Stimulated activated CD8-positive, alpha-beta memory T cell treated with anti-CD3 and anti-CD28 coated beads, Interleukin-7, amount 100 ng/mL, for 48 hours (primary cell): ENCODE measurements around the gene SMIM13.
A peak's percentile ranks its signal among the peaks of the same experiment; 100 is the strongest.

Experiments used
- DNase-seq, 2 donors: peaks; one replicate each; pipeline ENCODE4 v3.0.0-alpha.2; 2020; ENCODE audit warnings: low read depth in 1 of 2; ENCODE audit errors: extremely low read depth in 1 of 2

Gene SMIM13

DNA sequence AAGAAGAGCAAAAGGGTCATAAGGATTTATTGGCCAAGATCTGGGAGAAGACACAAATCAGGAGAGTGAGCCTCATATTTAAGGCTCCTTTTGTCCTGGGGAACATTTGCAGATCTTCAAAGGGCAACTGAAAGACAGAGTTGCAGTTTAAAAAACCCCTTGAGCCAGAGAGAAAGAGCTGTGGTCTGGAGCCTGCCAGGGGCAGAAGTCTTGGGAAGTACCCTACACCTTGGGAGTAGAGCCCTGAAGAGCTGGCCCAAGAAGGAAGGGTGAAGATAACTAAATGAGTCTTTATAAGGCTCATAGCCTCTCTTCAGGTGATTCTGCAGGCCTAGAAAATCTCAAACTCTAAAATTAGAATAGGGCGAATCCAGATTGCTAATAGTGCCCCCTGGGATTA lies 57.9 kb downstream of the SMIM13 start:
- DNase-seq, result no peak

DNA sequence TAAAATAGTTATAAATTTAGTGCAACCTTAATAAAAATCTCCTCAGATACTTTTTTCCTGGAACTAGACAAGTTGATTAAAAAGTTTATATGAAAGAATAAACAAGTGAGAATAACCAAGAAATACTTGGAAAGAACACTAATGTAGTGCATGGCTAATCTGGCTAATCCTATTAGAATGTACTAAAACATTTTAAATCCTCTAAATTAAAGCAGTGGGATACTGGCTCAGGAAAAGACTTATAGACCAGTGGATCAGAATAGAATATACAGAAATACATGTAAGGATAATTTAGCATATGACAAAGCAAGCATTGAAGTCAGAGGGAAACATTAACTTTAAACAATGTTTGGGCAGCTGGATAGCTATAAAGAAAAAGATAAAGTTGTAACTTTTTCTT lies 58.9 kb downstream of the SMIM13 start:
- DNase-seq, result no peak

DNA sequence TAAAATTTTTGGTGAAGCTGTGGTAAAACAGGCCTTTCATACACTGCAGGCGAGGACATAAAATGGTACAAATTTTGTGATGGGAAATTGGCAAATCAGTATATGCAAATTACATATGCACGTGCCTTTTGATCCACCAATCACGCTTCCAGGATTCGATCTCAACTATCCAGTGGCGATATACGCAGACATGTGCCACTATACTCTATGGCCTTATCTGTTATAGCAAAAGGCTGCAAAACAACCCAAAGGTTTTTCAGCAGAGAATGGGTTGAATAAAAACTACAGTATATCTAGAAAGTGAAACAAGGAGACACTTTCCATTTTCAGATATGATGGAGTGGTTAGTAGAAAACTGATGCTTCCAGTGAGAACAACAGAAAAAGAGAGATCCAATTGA lies 59.8 kb downstream of the SMIM13 start:
- no peak for DNase-seq

DNA sequence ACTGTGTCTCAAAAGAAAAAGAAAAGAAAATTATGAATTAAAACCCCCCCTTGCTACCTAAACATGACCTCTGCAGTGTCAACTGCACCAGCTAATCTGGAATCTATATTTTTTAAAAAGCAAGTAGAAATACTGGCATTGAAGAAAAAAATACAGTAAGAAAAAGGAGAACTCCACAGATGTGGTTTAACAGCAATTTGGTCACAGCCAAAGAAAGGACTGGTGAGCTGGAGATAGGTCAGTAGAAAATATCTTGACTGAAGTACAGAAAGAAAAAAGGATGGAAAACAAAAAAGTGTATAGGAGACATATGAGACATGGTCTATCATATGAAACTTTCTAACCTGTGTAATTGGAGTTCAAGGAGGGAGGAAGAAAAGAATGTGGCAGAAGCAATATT lies 62.0 kb downstream of the SMIM13 start:
- no peak for DNase-seq

DNA sequence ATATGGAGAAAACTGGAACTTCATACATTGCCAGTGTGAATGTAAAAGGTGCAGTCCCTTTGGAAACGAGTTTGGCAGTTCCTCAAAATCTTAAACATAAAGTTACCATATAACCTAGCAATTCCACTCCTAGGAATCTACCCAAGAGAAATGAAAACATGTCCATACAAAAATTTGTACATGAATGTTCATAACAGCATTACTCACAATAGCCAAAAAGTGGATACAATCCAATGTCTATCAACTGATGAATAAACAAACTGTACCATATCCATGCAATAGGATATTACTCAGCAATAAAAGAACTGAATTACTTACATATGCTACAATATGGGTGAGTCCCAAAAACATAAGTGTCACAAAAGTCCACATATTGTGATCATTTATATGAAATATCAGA lies 66.6 kb downstream of the SMIM13 start:
- DNase-seq, result no peak

DNA sequence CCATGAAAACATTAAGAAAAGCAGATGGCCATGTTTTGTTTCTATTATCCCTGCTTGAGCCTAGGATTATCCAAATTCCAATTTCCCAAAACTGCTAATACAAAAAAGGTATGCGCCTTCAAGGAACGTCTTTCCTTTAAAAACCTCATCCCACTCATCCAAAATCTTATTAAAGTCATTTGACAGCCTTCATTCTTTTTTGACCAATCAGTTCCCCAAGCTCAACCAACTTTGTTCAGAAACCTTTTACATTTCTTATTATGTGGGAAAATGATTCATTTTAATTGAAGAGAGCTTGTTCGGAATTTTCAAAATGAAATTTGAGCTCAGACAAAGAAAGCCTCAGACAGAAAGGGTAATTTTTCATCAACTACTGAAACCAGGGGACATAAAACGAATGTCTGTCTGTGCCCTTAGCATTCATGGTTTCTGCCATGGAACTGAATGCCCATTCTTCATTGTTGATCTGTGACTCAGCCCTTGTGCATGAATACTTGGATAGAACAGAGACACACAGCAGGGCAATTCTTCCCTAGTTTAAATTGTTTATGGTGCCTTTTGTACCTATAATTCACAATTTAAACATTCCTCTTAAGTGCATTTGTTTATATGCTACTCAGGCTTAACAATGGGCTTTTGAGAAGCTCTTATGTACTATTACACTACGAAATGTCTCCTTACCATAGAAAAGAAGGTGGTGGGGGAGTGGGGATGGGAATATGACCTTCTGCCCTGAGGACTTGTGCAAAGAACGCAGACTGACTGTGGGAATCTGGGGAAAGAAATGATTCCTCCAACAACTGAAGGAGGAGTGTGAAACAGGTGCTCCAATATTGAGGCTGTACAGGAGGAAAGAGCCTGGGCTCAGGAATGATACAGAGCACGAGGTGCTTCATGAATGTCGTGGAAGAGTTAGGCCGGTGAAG lies 67.7 kb downstream of the SMIM13 start:
- no peak for DNase-seq

DNA sequence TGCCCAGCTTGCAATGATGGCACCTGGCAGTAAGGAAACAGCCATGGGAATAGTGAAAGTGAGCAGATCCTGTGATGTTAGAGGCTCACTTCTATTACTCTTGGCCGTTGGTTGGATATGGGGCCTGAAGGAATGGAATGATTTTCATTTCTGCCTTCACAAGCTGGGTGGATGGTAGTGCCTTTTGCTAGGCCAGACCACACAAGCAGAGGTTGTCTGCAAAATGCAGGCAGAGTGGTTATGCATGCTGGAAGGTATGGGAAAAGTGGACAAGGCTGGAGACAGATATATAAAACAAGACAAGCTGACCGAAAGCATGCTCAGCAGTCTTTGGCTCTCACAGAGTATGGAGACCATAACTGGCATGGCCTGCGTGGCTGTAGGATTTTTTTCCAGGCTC lies 68.6 kb downstream of the SMIM13 start:
- DNase-seq, result no peak

DNA sequence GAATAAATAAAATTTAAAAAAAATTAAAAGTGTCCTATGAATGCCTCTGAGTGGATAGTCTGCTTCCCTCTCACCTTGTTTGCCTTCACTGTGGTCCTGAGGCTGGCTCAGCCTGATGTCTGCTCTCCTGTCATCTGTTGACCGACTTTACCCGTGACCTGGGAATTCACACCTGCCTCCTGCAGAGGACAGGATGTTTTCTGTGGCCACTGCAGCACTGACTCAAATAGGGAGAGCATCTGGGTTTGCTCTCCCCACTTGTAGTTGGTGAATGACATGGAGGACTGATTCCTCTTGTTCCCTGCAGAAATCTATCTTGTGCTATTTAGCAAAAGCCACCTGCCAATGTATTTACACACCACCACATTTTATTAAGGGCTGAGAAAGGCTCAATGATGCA lies 70.3 kb downstream of the SMIM13 start:
- DNase-seq, result peak in 1 of 2 donors; percentile 11

DNA sequence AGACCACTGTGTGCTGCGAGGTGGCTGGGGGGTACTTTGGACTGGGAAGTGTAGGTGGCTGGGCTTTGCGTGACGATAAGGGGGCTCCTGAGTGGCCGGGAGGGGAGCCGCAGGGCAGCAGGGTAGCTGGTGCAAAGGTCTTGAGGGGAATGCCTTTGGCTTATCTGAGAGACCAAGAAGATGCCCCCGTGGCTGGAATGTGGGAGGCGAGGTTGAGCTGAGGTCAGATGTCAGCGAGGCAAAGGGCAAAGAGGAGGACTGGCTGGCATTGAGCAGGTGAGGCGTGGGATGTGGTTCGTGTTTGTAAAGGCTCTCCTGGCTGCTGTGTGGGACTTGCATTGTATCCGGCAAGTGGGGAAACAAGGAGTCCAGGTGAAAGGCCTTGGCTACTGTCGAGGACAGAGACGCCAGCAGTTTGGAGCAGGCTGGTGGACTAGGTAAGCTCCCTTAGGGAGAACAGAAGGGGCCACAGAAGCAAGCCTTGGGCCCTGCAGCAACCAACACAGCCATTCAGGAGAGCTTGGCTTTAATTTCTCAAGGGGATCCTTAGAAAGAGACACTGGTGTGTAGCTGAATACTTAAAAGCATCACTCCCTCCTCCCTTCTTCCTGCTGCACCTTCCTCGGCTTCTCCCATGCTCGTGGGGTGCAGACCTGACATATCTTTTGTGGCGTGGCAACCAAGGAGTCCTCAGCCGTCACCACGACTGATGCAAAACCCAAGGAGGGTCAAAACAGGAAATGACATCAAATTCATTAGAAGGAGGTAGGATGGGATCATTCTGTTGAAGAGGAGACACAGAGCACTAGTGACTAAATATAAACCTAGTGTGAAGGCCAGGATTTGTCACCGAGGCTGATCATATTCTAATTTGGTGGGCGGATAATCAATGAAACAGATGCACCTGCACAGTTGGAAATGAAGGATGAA lies 71.3 kb downstream of the SMIM13 start:
- DNase-seq, result no peak

DNA sequence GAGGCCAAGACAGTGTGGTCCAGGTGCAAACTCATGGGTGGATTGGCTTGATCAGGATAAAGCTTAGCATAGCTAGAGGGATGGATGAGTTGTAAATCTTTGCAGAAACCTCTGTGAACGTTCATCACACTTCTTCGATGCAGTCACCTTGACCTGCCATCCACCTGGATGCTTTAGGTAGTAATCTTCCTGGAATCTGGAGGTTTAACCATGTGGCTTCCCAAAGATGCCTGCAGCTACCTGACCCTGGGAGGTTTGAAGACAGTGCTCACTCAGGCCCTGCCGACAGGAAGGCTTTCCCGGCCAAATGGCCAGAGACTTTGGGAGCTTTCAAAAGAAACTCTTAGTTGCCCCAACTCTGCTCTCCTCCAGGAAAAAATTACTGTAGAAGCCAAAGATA lies 73.3 kb downstream of the SMIM13 start:
- DNase-seq, result no peak

DNA sequence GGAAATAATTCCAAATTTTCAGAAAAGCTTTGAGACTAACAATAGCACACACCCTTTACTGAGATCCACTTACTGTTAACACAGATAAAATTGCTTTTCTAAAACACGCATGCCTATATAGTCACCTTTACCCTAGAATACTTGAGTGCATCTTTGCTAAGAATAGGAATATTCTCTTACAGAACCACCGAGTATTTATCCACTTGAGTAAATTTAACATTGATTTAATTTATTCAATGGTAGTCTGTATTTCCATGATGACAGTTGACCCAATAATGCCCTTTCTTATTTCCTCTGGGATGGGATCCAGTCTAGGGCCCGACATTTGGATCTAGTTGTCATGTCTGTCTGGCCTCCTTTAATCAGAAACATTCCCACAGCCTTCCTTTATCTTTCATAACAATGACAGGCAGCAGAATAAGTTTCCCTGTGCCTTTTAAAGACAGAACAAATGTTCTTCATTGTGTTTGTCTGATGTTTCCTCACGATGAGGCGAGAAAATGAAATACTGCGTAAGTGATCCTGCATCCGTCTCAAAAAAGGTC lies 74.5 kb downstream of the SMIM13 start:
- DNase-seq, result no peak

DNA sequence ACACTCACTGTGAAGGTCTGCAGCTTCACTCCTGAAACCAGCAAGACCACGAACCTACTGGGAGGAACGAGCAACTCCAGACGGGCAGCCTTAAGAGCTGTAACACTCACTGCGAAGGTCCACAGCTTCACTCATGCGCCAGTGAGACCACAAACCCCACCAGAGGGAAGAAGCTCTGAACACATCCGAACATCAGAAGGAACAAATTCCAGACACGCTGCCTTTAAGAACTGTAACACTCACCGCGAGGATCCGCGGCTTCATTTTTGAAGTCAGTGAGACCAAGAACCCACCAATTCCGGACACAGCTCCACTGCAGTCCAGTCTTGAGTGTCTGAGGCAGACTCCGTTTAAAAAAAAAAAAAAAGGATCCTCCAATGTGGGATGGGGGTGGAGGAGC lies 78.3 kb downstream of the SMIM13 start:
- DNase-seq, result no peak

DNA sequence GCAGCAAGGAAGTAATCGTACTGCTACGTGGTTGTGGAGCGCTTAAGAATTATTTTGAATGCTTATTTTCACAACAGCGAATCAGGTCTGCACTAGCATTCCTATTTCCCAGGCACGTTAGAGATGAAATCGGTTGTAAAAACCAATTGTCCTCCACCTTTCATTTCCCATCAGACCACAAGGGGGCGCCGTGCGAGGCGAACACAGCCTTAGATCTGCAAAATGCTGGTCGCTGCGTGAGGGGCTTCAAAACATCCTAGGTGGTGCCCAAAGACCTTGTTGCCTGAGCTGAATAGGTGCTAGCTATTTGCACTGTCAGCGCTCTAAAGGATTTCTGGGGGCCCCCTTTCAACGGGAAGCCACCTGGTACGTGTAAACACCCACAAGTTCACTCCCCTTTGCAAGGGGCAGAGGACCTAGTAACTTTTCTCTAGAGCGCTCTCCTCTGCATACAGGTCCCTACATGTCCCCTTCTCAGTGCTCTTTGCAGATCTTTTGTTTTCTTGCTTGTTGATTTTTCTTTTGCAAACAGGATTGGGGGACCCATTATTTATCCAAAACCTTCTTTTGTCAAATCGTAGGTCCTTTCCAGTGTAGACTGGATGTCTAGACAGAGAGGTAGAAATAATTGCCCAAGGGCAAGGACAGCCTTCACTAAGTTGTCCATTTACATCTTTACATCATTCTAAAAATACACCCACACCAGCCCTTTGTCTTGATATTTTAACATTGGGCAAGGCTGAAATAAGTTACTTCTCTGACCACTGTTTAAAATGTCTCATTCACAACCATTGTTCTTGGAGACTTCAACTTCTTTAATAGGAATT lies 79.1 kb downstream of the SMIM13 start:
- peak; percentile 30 to 42 for DNase-seq

DNA sequence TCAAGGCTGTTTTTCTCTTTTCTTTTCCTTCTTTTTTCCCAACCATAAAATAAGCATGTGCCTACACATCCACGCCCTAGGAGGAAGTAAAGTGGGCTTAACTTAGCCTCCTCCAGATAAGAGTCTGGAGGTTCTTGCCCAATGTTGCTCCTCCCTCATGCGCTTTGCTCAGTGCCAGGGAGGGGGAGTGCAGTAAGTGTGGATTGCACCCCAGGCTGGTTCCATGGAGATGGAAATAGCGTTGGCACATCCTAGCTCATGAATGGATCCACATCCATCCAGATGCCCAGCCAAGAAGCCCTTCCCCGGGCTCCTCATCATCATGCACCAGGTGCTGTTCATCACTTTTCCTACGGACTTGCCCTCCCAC lies 80.6 kb downstream of the SMIM13 start:
- no peak for DNase-seq

DNA sequence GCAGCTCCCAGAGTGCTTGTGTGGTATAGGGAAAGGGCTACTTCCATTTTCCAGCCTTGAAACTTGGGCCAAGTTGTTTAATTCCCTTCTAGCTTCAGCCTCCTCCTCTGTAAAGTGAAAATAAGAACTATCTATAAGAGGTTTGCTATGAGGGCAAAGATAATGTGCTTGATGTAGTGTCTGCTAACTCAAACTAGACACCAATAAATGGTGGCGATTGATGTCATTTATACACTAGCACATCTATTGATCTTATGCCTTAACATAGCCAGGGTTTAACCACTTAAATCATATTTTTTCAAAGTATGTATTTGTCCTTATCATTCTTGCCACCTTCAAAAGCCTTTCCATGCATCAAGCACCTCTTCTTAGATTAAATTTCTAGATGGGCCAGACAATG lies 83.6 kb downstream of the SMIM13 start:
- DNase-seq, result no peak

DNA sequence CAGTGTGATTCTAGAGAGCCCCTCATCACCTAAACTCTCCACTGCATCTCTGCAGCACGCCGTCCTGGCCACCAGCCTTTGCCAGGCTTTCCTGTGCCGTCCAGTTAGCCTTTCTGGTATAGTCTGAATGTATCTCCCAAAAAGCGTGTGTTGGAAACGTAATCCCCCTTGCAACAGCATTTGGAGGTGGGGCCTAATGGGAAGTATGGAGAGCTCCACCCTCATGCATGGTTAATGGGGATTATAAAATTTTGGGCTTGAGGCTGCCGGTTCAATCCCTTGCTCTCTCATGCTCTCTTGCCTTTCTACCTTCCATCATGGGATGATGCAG lies 85.4 kb downstream of the SMIM13 start:
- DNase-seq, result no peak

DNA sequence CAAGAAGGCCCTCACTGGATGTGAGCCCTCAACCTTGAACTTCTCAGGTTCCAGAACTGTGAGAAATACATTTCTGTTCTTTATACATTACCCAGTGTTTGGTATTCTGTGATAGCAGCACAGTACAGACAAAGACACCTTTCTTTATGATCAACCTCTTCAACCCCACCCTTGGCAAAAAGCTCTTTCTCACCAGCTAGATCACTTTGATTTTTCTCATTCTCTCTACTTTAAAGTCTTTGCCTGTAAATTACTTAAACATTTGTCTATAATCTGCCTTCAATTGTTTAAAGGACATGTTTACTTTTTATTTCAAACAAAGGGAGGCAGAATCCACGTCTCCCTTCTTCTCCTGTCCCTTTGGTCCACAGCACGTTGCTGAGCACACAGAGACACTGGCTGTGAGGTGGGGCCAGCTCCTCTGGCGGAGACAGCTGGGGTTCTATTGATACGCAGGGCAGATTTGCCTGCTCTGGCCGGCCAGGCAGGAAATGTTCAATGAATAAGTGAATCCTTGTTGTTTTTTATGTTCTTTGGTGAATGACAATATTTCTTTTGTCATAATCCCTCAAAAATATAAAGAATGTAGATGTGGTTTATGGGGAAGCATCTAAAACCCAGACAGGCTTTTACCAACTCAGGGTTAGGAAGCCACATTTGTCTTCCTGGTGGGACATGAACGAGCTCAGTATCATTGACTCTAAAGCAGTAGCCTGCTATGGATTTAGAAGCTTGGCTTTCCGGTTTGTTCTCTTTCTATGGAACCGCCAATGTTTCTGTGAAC lies 86.0 kb downstream of the SMIM13 start:
- DNase-seq, result no peak

DNA sequence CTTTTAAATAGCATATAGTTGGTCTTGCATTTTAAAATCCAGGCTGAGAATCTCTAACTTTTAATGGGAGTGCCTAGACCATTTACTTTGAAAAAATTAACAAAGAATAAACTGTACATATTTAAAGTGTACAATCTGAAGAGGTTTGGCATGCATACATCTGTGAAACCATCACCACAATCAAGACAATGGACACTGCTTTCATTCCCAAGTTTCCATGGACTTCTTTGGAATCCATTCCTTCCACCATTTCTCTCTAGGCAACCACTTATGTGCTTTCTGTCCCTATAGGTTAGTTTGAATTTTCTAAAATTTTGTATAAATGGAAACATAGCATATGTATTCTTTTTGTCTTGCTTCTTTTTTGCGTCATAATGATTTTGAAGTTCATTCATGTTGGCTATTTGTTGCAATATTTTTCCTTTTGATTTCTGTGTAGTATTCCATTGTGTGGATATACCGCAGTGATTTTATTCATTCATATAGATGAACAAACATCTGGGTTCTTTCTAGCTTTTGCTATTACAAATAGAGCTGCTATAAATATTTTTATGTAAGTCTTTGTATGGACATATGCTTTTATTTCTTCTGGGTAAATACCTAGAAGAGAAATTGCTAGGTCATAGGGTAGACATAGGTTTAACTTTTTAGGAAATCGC lies 88.0 kb downstream of the SMIM13 start:
- DNase-seq, result no peak

DNA sequence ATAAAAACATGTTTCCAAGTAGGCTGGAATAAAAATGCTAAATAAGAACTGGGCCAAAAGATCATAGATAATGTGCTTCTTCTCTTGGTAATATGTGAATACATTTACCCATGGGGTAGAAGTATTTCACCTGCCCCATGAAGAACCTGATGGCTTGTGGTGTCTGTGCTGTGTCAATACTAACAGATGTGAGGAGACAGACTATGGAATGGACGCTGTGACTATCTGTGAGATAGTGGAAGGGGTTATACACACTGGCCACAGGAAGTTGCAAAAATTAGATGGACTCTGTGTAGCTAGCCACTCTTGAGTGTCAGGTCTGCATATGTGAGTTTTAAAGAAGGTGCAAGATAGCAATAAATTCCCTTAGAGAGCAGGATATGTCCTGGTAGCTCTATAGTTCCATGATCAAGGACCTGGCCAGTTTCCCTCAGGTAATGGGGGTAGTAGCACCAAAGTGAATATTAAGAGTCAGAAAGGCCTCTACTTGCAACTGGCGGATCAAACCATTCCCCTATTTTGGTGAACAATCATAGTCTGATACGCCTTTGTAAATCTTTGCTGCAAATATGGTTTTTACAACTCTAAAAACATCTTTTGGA lies 90.2 kb downstream of the SMIM13 start:
- no peak for DNase-seq
